RWPE2 (cell line): ENCODE results near the gene EHMT2.

Experiments
- ATAC-seq: fragments of 200-7000 bp; cut with Tn5 transposase; 3 replicates; pipeline ENCODE4 v1.9.1; 2021; ENCODE audit warnings: low read depth
- DNase-seq: peaks from one replicate; pipeline ENCODE4 v3.0.0-alpha.2; 2020; ENCODE audit warnings: low spot score
- H3K27ac ChIP-seq: fragments of 450-650 bp; 2 replicates; pipeline ENCODE4 v1.5.1; 2017; ENCODE audit warnings: mild to moderate bottlenecking; ENCODE audit not compliant: poor library complexity, severe bottlenecking
- H3K27me3 ChIP-seq: fragments of 250-450 bp; sonication (Bioruptor Pico); 2 replicates; pipeline ENCODE4 v1.5.1; 2021; ENCODE audit warnings: mild to moderate bottlenecking, moderate library complexity; ENCODE audit not compliant: insufficient read depth, poor library complexity, severe bottlenecking
- H3K36me3 ChIP-seq: fragments of 250-450 bp; sonication (Bioruptor Pico); 2 replicates; pipeline ENCODE4 v1.5.1; 2020; ENCODE audit warnings: low read depth, mild to moderate bottlenecking, moderate library complexity
- H3K4me1 ChIP-seq: fragments of 250-450 bp; sonication (Bioruptor Pico); 2 replicates; pipeline ENCODE4 v1.5.1; 2021; ENCODE audit warnings: mild to moderate bottlenecking, moderate library complexity; ENCODE audit not compliant: insufficient read depth, poor library complexity, severe bottlenecking
- H3K4me3 ChIP-seq: fragments of 250-450 bp; sonication (Bioruptor Pico); 2 replicates; pipeline ENCODE4 v1.5.1; 2021; ENCODE audit warnings: mild to moderate bottlenecking, moderate library complexity; ENCODE audit not compliant: severe bottlenecking
- H3K9me3 ChIP-seq: fragments of 250-450 bp; sonication (Bioruptor Pico); 2 replicates; pipeline ENCODE4 v1.5.1; 2021; ENCODE audit warnings: mild to moderate bottlenecking, moderate library complexity; ENCODE audit not compliant: severe bottlenecking
- CTCF ChIP-seq: fragments of 450-650 bp; IDR thresholded peaks from one replicate; pipeline ENCODE4 v1.5.1; 2017; ENCODE audit warnings: mild to moderate bottlenecking, moderate library complexity; ENCODE audit not compliant: poor library complexity, severe bottlenecking

Gene EHMT2

GRCh38 chr6:31927242-31927862 lies 29.9 kb upstream of the EHMT2 start, which contains the start of gene C2:
Gene C2, plus strand, starts transcription at chr6:31927717. Its CDS starts 36 bp downstream, at chr6:31927753.
- H3K4me3 ChIP-seq: no peak within 1 kb of the TSS
- H3K27ac ChIP-seq: no peak within 1 kb of the TSS
- H3K27me3 ChIP-seq: no peaks in the 10 kb centered on the region
- ATAC-seq (no peak), DNase-seq (no peak)
- H3K9me3 ChIP-seq: peaks cover 1% of the 10 kb centered on the region
- no peaks in the 10 kb centered on the region for H3K36me3 ChIP-seq
- H3K4me1 ChIP-seq: no peaks in the 10 kb centered on the region
- no peak for TF ChIP-seq CTCF

- H3K27ac ChIP-seq: no peak overlapping the region
- H3K4me3 ChIP-seq: no peak overlapping the region
- 0 out of 3 replicates have a peak, but pooled peaks have one; percentile 17 for ATAC-seq
- no peaks in the 10 kb centered on the region for H3K36me3 ChIP-seq
- no peak for TF ChIP-seq CTCF
- no peaks in the 10 kb centered on the region for H3K4me1 ChIP-seq
- no peaks in the 10 kb centered on the region for H3K27me3 ChIP-seq
- DNase-seq: no peak
- H3K9me3 ChIP-seq: no peaks in the 10 kb centered on the region
These were observed 25.4 kb upstream of the EHMT2 start for GRCh38 chr6:31922942-31923341.

GRCh38 chr6:31920811-31921210 lies 23.3 kb upstream of the EHMT2 start:
- Histone ChIP-seq H3K36me3 (no peaks in the 10 kb centered on the region), H3K27me3 (no peaks in the 10 kb centered on the region), H3K4me3 (no peak overlapping the region), H3K4me1 (no peaks in the 10 kb centered on the region), H3K27ac (no peak overlapping the region), H3K9me3 (no peaks in the 10 kb centered on the region)
- TF ChIP-seq CTCF: no peak
- no peak for DNase-seq
- ATAC-seq: peak; percentile 53; the same call in 2 of the 3 replicates

- no peaks in the 10 kb centered on the region for H3K4me1 ChIP-seq
These were observed 22.3 kb upstream of the EHMT2 start for GRCh38 chr6:31919624-31920303.

More at GRCh38 chr6:31919624-31920303, 22.3 kb upstream of the EHMT2 start:
- no peak for DNase-seq
- no peak for ATAC-seq
- no peak for TF ChIP-seq CTCF
- H3K4me3 ChIP-seq: no peak overlapping the region
- H3K27ac ChIP-seq: no peak overlapping the region
- H3K27me3 ChIP-seq: no peaks in the 10 kb centered on the region
- no peaks in the 10 kb centered on the region for H3K9me3 ChIP-seq
- H3K36me3 ChIP-seq: no peaks in the 10 kb centered on the region
